Bone marrow (tissue), 2 donors: Measurements from ENCODE around the gene NUP210L.
"Not testable (repeated sequence)": the region's sequence is repeated elsewhere in the genome, so short reads cannot be mapped to it uniquely, and the experiment has no call there.

ENCODE experiments used
- DNase-seq, 2 donors: peaks; one replicate each; lab custom pipeline; 2025; lab: John Stamatoyannopoulos, UW

The NUP210L gene

DNA sequence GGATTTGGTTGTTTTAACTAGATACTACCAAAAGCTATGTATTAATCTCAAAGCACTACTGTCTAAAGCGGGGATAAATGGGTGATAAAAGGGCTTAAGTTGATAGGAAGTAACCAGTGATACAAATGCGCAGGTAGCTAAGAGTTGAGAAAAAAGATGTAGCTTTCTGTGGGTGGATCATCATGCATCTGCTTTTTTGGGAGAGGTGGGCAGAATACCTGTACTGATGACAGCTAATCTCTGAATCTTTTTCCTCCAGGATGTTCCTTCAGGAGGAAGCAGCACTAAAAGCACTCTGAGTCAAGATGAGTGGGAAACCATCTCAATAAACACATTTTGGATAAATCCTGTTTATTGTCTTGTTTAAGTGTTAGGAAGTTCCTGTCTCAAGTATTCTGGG lies 163.1 kb downstream of the NUP210L start:
- DNase-seq, result no peak

DNA sequence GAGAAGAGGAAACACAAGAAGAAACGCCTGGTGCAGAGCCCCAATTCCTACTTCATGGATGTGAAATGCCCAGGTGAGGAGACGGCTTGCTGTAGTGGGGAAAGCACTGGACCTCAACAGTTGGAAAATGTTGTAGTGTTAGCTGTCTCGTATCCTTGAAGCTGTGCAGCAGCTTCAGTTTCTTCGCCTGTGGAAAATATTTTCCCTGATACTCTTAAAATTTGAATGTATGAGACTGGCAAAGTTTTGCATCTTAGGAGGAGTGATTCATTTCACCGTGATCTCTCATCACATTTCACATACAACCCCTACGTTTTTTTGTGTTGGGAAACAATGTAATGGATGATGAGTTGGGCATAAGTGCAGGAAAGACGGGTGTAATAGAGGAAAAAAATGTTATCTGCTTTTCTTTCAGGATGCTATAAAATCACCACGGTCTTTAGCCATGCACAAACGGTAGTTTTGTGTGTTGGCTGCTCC lies 163.7 kb downstream of the NUP210L start:
- no peak for DNase-seq

DNA sequence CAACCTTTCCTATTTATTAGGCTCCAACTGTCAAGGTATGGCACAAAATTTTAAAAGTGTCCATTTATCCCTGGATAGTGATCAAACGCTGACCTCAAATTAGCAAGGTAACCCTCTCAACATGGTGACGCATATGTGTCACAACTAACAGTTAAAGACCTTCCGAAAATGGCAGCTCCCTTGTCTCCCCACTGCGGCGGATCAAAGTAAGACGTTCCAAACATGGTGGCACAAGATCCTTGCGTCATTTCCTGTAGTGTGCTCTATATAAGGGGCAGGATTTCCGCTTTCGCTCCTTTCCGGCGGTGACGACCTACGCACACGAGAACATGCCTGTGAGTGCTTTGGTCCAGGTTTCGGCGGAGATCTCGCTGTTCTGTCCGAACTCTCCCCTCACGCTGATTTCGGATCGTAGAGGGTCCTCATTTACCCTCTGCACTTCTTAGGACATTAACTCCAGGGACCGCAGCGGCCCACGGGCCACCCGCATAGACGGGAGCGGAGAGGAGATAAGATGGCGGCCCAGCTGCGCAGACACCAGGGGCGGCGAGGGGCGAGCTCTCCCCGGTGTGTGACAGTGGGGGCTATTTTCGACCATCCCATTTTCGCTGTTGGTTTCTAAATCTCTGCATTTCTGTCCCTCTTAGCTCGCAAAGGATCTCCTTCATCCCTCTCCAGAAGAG lies 164.3 kb downstream of the NUP210L start, which contains the start of gene RPS27:
RPS27 (plus strand) TSS at position 295 of the 683 bp plus-strand sequence; CDS start at position 330, 35 bp downstream.
- peak; percentile 71 to 99 for DNase-seq

DNA sequence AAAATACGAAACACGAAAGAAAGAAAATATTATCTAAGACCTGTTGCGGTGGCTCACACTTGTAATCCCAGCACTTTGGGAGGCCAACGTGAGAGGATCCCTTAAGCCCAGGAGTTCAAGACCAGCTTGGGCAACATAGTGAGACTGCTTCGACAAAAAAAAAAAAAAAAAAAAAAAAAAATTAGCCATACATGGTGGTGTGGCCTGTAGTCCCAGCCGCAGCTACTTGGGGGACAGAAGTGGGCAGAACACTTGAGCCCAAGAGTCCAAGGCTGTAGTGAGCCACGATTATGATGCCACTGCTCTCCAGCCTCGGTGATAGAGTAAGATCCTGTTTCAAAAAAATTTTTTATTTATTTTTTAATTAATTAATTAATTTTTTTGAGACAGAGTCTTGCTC lies 167.3 kb downstream of the NUP210L start:
- DNase-seq, result no peak

DNA sequence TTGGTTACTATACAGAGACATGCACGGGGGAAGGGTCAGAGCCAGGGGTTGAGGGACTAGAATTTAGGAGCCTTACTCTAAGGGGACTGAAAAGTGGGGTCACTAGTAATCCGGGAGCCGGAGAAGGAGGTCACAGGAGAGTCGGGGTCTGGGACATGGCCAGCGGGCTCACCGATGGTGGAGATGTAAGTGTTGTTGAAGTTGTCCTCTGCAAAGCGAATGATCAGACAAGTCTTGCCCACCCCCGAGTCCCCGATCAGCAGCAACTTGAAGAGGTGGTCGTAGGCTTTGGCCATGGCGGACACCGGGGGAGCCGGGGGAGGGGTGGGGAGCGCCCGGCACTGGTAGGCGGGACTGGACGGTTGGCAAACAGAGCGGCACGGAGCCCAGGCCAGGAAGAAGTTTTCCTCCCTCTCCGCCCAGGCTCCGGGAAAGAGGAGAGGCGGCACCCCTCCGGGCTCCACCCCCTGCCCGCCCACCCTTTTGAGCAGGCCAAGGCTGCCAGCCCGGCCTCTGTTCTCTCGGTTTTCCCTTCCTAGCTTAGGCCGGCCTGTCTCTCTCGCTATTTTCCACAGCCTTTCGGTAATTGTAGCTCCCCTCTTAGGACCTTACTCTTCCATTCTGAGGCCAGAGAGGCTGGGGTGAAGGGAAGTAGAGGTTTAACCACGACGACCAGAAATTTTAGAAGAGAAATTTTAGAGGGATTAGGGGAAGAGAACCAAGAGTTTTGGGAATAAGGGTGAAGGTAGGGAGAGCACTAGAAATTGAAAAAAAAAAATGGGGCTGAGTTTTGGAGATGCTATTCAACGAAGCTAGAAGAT lies 168.7 kb downstream of the NUP210L start, which contains the start of gene RAB13:
RAB13 (minus strand) TSS at position 399 of the 821 bp plus-strand sequence; CDS start at position 296, 103 bp downstream.
- DNase-seq, result peak; percentile 24 to 39

DNA sequence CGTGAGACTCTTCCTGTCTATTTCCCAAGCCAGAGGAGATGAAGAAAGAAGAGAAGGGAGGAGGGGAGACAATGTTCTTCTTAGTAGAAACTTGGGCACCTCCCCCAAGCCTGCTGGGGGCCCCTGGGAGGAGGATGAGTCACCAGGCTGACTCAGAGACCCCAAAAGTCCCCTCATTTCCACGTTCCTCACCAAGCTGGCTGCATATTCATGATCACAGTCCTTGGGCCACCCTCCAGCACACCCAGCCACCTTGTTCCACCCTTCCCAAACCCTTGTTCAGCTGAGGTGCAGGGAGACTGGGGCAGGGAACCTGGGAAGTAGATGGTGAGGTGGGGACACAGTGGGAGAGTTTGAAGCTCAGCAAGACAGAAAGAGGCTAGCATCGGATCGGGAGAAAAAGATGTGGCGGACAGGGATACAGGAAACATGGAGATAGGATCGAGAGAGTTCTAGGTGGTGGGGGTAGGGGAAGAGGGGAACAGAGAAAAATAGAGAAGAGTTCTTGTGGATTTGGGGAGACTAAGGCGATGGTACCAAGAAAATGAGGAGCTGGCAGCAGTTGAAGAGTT lies 169.4 kb downstream of the NUP210L start:
- DNase-seq, result peak; percentile 30 to 83

DNA sequence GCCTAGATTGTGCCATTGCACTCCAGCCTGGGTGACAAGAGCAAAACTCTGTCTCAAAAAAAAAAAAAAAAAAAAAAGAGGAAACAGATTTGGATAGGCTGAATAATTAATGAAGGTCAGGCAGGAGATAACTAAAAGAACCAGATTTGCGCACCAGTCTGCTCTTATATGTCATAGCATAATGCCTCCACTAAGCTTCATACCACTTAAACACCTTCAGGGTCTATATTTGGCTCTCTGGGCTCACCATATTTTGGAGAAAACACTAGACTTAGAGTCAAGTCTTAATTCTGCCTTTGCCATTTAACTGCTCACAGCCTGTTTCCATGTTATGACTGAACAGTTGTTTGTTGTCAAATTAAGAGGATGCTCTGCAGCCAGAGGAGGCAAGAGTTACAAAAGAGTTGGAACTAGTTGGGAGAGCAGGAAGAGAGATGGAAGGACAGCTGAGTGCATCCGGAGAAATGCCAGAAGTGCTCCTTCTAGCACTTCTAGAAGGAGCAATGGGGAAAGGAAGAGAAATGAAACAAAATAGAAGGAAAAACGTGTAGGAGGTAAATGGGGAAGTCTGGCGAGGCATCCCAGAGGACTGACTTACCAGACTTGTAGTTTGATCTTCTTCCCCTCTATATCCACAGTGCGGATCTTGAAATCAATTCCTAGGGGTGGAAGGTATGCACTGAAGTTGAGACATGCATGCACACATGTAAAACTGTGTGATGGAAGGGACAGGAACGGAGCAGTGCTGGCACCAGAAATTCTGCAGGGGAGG lies 170.6 kb downstream of the NUP210L start:
- DNase-seq, result no peak

DNA sequence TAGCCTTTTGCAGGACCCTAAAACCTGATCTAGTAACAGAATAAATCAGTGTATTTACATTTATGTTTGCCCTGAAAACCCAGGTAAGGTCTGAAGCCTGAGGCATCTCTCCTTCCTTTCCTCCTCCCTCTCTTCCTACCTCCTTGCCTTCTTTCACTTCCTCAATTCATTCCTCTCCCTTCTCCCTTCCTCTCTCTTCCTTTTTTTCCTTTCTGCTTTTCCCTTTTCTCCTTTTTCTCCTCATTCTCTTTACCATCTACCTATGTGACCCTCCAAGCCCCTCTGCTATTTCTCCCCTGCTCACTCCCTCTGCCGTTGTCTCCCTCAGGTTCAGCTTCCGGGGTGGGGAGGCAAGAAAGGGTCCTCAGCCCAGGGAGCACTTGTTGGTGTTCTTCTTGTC lies 173.1 kb downstream of the NUP210L start:
- not testable (repeated sequence) for DNase-seq

DNA sequence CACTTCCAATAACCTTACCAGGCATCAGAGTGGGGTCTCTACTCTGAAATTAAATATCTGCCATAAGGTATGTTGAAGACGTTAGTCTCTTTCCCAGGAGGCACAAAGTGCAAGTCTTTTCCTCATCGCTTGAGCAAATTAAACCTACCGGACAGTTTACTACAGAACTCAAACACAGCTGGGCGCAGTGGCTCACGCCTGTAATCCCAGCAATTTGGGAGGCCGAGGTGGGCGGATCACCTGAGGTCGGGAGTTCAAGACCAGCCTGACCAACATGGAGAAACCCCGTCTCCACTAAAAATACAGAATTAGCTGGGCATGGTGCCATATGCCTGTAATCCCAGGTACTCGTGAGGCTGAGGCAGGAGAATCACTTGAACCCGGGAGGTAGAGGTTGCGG lies 175.8 kb downstream of the NUP210L start:
- DNase-seq, result not testable (repeated sequence)

DNA sequence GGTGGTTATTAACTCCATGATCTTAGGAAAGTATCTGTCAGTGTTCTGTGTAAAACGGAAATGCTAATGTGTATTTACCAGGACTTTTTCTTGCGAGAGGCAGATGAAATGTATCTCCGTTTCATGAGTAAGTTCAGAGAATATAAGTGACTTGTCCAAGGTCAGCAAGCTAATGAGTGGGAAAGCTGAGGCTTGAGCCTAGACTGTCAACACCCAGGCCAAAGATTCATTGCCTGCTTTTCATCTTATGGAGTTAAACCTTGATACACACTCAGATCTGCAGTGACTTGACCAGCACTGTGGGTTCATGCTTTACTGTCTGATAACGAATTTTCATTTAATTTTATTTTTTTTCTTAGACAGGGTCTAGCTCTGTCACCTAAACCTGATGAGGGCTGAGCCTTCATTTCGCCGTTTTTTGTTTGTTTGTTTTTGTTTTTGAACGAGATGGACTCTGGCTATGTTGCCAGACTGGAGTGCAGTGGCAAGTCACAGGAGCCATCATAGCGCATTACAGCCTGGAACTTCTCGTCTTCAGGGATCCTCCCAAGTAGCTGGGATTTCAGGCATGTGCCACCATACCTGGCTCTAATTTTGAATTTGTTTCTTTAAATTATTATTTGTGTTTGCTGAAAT lies 176.5 kb downstream of the NUP210L start:
- no peak for DNase-seq

DNA sequence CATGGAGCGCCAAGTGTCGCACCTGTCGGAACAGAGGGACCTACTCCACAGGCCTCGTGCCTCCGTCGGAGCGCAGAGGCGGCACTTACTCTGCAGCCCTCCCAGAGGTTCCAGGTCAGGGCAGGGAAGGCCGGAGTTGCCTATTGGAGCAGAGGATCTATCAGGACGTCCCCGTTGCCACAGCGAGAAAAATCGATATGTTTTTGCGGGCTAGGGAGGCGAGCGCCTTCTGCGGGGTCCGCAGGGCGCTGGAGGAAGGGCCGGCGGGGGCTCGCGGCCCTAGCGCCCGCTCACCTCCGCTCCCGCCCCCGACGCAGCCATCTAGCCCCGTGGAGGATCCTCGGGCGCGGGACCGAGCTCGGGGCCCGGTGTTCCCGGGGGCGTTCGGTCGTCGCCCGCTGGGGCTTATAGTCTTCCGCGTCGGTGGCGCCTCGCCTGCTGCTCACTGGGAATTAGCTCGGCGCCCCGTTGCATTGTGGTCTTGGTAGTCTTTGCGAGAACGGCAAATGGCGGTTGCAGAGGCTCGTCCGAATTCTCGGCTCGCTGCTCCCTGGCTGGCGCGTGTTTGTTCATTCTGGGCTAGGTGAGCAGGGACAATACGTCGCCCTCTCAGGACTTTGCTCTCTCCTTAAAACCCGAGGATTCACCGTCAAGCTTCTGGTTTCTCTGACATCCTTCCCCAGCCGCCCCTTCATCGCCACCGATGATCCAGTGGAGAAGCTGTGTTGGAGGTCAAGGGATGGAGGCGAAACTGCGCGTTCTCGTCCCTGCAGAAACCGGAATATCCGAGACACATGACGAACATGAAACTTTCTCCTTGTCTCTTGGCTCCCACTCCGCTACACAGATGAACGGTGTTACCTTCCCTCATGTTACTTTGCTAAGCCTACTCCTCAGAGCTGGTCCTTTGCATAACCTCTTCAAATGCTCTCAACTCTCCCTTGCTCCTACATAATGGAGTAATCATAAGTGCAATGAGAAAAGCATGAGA lies 177.3 kb downstream of the NUP210L start, which contains the start of gene JTB:
JTB (minus strand) TSS at position 425 of the 991 bp plus-strand sequence; CDS start at position 3, 422 bp downstream.
- DNase-seq, result peak; percentile 54 to 73

DNA sequence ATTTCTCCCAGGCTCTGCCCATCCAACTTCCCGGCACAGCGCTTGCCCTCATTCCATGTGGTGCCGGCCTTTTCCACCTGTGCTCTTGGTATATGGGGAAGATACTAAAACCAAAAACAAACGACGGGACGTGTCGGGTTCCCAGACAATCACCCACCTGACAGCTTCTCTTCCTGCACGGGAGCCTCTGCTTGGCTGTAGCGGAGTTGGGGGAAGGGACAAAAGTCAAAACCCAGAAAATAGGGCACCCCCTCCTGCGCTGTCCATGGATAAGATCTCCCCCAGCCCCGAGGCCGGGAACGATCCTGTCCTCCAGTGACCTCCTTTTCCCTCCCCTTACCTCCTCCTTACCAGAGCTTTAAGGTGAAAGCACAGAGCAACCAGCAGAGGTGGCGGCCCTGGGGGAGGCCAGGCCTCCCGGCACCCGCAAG lies 178.0 kb downstream of the NUP210L start:
- DNase-seq, result no peak

DNA sequence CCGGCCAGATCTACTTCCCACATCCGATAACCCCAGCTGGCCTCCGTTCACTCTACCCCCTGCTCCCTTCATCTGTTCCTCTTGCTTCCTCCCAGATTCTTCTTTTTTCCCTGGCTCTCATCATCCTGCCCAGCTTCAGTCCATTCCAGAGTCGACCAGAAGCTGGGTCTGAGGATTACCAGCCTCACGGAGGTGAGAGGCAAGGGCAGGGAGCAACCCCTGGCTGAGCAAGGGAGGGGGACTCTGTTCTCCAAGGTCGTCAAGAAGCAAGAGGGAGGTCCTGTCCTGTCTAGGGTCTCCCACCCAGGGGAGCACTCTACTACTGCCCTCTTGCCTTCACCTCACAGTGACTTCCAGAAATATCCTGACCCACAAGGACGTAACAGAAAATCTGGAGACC lies 181.3 kb downstream of the NUP210L start:
- no peak for DNase-seq

DNA sequence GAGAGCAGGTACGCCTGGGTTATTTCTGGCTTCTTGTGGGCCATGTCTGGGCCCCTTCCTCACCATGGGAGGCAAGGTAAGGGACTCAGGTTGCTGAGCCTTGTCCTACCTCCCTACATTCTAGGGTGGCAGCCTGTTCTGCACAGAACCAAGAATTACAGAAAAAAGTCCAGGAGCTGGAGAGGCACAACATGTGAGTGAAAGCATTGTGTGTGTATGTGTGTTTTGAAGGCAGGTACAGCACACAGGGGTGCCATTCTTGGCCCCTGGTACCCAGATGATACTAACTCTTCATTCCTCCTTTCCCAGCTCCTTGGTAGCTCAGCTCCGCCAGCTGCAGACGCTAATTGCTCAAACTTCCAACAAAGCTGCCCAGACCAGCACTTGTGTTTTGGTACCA lies 181.8 kb downstream of the NUP210L start:
- DNase-seq, result no peak

DNA sequence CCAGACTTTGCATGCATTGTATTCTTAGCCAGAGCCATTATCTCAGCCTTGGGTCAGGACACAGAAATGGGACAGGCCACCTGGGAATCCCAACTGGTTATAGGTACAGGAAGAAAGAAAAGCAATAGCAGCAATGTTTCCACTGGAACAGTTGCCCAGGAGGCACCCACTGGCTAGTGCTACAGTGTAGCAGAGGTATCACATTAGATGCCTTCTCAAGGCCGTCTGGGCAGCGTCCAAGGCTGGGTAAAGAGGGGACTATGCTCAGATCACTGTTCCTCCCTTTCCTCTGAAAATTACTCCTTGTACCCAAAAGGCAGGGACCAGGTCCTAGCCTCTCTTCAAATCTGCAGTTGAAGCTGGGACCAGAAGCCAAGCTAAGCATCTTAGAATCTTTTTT lies 184.5 kb downstream of the NUP210L start:
- no peak for DNase-seq

DNA sequence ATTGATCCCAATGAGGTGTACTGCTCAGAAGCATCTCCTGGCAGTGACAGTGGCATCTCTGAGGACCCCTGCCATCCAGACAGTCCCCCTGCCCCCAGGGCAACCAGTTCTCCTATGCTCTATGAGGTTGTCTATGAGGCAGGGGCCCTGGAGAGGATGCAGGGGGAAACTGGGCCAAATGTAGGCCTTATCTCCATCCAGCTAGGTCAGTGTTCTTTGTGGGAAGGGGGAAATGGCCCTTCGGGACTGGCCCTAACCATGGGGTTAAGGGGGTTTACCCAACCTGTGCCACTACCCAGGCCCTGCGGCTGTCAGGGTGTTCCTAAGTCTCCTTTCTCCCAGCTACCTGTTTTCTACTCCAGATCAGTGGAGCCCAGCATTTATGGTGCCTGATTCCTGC lies 185.9 kb downstream of the NUP210L start:
- no peak for DNase-seq

DNA sequence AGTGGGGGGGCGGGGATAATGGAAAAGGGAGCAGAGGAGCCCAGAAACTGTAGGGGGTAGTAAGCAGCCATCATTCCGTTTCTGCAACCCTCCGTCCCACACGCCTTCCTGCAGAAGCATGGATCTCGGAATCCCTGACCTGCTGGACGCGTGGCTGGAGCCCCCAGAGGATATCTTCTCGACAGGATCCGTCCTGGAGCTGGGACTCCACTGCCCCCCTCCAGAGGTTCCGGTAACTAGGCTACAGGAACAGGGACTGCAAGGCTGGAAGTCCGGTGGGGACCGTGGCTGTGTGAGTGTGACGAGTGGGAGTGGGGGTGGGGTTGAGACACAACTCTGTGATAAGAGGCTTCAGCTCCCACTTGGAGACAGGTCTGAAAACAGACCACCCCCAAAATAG lies 186.5 kb downstream of the NUP210L start:
- DNase-seq, result no peak

DNA sequence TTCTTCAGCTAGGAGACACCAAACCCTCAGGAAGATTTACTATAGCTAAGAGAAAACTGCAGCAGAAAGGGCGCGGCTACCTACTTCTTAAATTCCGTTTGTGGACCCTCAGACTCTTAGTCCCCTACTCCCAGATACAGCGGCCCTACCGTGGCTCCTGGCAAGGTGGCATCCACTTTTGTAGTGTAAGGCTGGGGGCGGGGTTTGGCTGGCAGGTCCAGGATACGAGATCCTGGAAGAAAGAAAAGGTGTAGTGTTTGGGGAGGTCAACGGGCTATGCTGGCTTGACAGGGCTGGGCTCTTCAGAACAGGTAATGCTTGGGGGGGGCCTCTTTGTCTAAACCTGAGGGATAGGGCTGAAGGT lies 186.9 kb downstream of the NUP210L start:
- DNase-seq, result no peak

DNA sequence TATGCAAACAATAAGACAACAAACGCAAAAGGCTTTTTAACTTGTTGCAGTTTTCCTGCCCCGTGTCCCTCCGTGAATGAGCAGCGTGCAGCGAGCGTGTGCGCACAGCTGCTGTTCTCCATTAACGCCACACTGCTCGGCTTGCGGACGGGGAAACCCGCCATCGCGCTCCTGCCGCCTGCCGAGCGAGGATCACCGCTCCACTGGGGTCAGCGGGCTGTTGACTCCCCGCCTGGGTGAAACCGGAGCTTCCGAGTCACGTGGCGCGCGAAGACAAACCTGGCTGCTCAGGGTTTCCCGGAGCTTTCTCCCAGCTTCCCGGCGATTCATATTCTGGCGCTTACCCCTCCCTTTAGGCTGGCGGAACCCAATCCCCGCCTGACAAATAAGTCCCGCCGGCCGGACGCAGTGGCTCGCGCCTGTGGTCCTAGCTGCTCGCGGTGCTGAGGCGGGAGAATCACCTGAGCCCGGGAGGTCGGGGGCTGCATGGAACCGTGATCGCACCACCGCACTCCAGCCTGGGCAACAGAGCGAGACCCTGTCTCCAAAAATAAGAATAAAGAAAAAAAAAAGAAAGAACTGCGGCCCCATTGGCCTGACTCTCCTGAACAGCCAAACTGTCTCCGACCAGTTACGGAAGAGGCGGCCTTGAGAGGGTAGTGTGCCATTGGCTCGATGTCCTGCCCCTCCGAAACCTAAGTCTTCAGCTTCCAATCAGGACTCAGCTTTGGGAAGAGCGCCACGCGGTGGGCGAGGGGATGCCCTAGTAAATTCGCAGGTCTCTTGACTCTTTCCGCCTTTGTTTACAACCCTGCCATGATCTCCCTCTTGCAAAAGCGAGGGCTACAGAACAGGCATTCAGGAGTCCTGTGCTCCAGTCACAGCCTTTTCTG lies 187.5 kb downstream of the NUP210L start, which contains the start of gene CREB3L4:
CREB3L4 (plus strand) TSS at position 796 of the 893 bp plus-strand sequence. CDS start 624 bp downstream, outside the sequence.
- peak; percentile 79 to 96 for DNase-seq
